ENCODE data around the gene ADIG.

The ADIG gene

GRCh38 chr20:38538789-38539188, 42.2 kb upstream of the ADIG start:
- Histone ChIP-seq H3K4me3 (IDR thresholded peaks at IDR 0.05; ENCODE audit: insufficient read depth, low read depth, low read length) (no peak overlapping the region), H3K4me1 (ENCODE audit: low read depth, poor library complexity, severe bottlenecking) (no peaks in the 10 kb centered on the region), H3K9ac (no peak overlapping the region), H4K20me1 (ENCODE audit: insufficient read depth) (no peaks in the 10 kb centered on the region), H3K79me2 (ENCODE audit: insufficient read depth, low read depth) (no peaks in the 10 kb centered on the region), H3K27ac (no peak overlapping the region), H3K4me2 (no peak overlapping the region), H2AFZ (ENCODE audit: low read depth) (no peak overlapping the region), H3K36me3 (ENCODE audit: insufficient read depth) (peaks cover 14% of the 10 kb centered on the region; the same call in 1 of the 2 replicates), H3K27me3 (ENCODE audit: insufficient read depth, low read depth) (no peaks in the 10 kb centered on the region)
- no peak for TF ChIP-seq CTCF (conservative IDR thresholded peaks at IDR 0.05; ENCODE audit: low read depth, low read length)

GRCh38 chr20:38543014-38543906, 37.7 kb upstream of the ADIG start:
- Histone ChIP-seq H2AFZ (ENCODE audit: low read depth) (no peak overlapping the region), H3K4me1 (ENCODE audit: low read depth, poor library complexity, severe bottlenecking) (no peaks in the 10 kb centered on the region), H4K20me1 (ENCODE audit: insufficient read depth) (no peaks in the 10 kb centered on the region), H3K79me2 (ENCODE audit: insufficient read depth, low read depth) (no peaks in the 10 kb centered on the region), H3K27ac (no peak overlapping the region), H3K9ac (no peak overlapping the region), H3K36me3 (ENCODE audit: insufficient read depth) (no peaks in the 10 kb centered on the region; the same call in 1 of the 2 replicates), H3K27me3 (ENCODE audit: insufficient read depth, low read depth) (no peaks in the 10 kb centered on the region), H3K4me2 (no peak overlapping the region), H3K4me3 (IDR thresholded peaks at IDR 0.05; ENCODE audit: insufficient read depth, low read depth, low read length) (no peak overlapping the region)
- TF ChIP-seq CTCF (conservative IDR thresholded peaks at IDR 0.05; ENCODE audit: low read depth, low read length): no peak

GRCh38 chr20:38545771-38546170, 35.2 kb upstream of the ADIG start:
- H3K4me1 ChIP-seq (ENCODE audit: low read depth, poor library complexity, severe bottlenecking): no peaks in the 10 kb centered on the region
- no peak overlapping the region for H3K9ac ChIP-seq
- no peaks in the 10 kb centered on the region; the same call in 1 of the 2 replicates for H3K36me3 ChIP-seq (ENCODE audit: insufficient read depth)
- H3K27me3 ChIP-seq (ENCODE audit: insufficient read depth, low read depth): no peaks in the 10 kb centered on the region
- no peak overlapping the region for H3K27ac ChIP-seq
- no peak for TF ChIP-seq CTCF (conservative IDR thresholded peaks at IDR 0.05; ENCODE audit: low read depth, low read length)
- no peaks in the 10 kb centered on the region for H4K20me1 ChIP-seq (ENCODE audit: insufficient read depth)
- no peak overlapping the region for H3K4me2 ChIP-seq
- H2AFZ ChIP-seq (ENCODE audit: low read depth): no peak overlapping the region
- no peaks in the 10 kb centered on the region for H3K79me2 ChIP-seq (ENCODE audit: insufficient read depth, low read depth)
- no peak overlapping the region for H3K4me3 ChIP-seq (IDR thresholded peaks at IDR 0.05; ENCODE audit: insufficient read depth, low read depth, low read length)

- Histone ChIP-seq H2AFZ (ENCODE audit: low read depth) (no peak overlapping the region), H3K9ac (no peak overlapping the region), H3K4me2 (no peak overlapping the region), H4K20me1 (ENCODE audit: insufficient read depth) (no peaks in the 10 kb centered on the region), H3K4me3 (IDR thresholded peaks at IDR 0.05; ENCODE audit: insufficient read depth, low read depth, low read length) (no peak overlapping the region), H3K27me3 (ENCODE audit: insufficient read depth, low read depth) (no peaks in the 10 kb centered on the region), H3K4me1 (ENCODE audit: low read depth, poor library complexity, severe bottlenecking) (no peaks in the 10 kb centered on the region), H3K79me2 (ENCODE audit: insufficient read depth, low read depth) (no peaks in the 10 kb centered on the region), H3K27ac (no peak overlapping the region), H3K36me3 (ENCODE audit: insufficient read depth) (no peaks in the 10 kb centered on the region)
- TF ChIP-seq CTCF (conservative IDR thresholded peaks at IDR 0.05; ENCODE audit: low read depth, low read length): no peak
Observed at GRCh38 chr20:38547288-38548085, 33.5 kb upstream of the ADIG start.
